Stimulated activated CD8-positive, alpha-beta memory T cell treated with anti-CD3 and anti-CD28 coated beads, Interleukin-7, amount 100 ng/mL, for 48 hours (primary cell): Measurements from ENCODE around the gene PPP1R9B.

ENCODE experiments used
- DNase-seq, 2 donors: peaks; one replicate each; pipeline ENCODE4 v3.0.0-alpha.2; 2020; ENCODE audit warnings: low read depth in 1 of 2; ENCODE audit errors: extremely low read depth in 1 of 2

The PPP1R9B gene

DNA sequence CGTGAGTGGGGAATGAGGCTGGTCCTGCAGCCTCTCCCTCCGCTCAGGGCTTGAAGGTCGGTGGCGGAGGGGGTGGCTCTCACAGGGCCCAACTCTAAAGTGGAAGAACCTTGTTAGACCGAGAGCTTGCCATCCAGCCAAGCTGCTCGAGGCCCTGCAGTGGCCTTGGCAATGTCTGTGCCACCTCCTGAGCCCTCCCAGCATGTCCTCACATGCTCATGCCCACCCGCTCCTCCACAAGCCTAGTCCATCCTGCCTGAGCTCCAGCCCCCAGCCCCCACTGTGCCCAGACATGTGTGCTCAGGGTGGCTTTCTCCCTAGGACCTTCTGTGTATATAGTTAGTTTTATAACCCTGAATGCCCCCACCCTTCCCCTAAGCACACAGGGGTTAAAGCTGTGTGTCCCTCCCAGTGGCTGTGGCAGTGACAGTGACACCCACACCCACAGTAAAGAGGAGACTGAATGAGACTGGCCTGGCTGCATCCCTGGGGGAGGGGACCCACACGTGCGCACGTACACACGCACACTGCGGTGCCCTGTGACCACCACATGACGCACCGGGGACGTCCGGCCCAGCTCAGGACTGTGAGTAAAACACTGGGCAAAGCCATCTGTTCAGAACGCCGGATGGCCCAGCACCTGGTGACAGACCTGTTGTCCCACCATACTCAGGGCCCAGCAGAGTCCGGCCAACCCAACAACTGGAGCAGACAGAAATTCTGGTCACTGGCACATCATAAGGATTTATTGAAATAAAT, 39.7 kb downstream of the PPP1R9B start:
- no peak for DNase-seq

DNA sequence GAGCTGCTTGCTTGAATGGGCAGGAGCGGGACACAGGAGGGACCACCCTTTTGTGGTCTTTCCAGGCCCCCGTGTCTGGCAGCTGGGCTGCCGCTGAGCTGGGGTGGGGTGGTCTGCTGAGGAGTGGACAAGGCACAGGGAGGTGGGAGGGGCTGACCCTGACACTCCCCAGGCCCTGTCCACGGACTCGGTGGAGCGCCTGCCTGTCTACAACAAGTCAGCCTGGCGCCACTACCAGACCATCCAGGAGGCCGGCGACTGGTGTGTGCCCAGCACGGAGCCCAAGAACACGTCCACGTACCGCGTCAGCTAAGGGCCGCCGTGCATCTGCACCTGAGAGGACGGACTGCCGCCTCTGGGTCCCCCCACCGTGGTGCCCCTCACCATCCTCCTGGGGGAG, 40.7 kb downstream of the PPP1R9B start:
- no peak for DNase-seq

DNA sequence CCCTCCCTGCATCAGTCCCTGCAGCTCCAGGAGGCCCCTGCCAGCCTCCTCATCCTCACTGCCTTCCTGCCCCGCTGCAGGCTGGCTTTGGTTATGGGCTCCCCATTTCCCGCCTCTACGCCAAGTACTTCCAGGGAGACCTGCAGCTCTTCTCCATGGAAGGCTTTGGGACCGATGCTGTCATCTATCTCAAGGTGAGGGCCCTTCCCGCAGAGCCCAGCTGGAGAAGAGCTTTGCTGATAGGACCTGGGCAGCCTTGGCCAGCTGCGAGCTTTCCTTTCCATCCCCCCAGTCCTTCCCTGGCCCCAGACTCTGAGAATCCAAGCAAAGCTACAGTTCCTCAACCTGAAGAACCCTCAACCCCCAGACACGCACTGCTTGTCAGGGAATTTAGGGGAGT, 41.3 kb downstream of the PPP1R9B start:
- no peak for DNase-seq

DNA sequence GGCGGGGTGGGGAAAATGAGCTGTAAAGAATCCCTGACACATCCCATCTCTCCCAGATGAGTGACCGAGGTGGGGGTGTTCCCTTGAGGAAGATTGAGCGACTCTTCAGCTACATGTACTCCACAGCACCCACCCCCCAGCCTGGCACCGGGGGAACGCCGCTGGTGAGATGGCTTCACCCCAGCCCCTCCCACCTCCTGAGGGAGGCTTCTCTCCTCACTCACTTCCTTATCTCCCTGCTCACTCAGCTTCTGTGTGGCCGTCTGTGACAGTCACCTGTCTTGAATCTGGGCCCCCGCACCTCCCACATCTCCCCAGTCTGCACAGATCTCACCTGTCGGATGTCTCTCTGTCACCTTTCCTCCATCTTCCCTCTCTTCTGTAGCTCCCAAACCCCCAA, 41.9 kb downstream of the PPP1R9B start:
- no peak for DNase-seq

DNA sequence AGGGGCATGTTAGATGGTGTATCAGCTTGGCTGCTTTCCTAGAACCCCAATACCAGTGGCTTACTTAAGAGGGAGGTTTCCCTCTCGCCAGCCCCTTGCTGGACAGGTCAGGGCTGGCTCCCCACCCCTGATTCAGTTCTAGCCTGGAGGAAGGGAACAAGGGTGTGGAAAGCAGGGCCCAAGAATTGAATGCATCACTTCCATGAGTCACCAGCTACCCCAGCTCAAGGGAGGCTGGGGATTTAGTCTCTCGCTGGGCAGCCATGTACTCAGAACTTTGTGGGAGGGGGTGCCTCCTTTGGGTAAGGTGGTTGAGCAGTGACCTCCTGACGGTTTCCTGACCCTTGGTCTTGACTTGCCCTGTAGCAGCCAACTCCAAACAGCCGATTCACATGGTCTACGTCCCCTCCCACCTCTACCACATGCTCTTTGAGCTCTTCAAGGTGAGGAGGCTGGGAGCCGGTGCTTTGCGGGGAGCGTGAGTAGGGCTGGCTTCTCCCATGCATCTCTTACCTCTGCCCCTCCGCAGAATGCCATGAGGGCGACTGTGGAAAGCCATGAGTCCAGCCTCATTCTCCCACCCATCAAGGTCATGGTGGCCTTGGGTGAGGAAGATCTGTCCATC, 42.6 kb downstream of the PPP1R9B start:
- no peak for DNase-seq

DNA sequence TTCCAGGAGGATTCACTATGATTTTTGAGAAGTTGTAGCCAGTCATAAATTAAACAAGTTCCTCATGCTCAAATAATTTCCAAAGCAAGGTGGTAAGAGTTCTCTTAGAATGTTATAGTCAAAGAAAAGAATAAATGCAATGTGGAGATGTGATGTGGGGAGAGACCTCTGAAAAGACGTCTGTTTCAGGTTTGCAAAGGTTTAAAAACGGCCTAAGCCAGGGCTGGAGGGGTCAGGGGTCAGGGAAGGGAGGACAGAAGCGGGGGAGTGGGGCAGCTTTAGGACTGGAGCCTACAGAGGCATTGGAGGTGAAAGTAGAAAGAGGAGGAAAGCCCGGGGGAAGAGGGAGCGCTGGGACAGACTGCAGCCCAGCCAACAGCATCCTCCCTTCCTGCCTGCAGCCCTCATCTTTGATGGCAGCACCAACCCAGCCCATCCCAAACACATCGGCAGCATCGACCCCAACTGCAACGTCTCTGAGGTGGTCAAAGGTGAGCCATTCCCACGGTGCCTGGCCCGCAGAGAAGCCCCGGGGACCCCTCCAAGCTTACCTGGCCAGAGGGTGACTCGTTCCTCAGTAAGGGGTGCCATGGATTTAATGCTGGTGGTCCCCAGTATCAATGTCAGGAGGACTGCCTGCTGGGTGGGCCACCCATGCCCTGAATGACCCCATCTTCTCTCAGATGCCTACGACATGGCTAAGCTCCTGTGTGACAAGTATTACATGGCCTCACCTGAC, 43.9 kb downstream of the PPP1R9B start:
- DNase-seq, result no peak

DNA sequence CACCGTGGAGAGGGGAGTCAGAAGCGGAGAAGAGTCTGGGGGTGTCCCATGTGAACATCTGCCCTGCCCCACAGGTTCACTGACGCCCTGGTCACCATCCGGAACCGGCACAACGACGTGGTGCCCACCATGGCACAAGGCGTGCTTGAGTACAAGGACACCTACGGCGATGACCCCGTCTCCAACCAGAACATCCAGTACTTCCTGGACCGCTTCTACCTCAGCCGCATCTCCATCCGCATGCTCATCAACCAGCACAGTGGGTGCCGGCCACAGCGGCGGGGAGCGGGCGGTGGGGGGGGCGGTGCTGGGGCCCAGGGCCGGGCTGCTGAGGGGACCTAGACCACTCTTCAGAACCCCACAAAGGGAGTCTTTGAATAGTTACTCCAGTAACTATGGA, 44.7 kb downstream of the PPP1R9B start:
- DNase-seq, result no peak

DNA sequence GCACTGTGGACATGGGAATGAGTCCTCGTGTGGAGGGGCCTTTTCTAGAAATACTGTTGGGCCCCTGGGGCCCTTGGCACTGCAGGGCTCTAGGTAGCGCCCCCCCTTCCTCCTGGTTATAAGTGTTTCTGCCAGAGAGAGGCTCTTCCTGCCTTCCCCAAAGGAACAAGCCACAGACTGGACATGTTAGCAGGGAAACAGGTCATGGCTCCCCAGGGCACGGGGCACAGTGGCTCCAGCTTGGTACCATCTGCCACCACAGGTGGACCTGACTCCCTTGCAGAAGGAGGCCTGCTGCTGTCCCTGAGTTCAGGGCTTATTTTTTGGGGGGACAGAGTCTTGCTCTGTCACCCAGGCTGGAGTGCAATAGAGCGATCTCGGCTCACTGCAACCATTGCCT, 46.5 kb downstream of the PPP1R9B start:
- DNase-seq, result no peak

DNA sequence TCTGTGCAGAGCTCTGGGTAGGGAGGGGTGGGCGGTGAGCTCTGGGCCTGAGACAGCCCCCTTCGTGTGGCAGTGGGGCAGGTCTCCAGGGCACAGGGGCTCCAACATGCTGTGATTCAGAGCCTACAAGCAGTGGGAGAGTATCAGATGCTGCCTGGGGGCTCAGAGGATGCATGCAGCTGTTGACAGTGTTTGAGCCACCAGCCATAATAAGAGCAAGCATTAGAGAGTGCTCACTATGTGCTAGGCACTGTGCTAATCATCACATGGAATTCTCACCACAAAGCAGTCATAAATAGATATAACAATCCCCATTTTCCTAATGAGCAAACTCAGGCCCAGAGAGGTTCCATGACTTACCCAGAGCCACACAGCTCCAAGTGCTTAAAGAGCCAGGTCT, 47.2 kb downstream of the PPP1R9B start:
- DNase-seq, result no peak

DNA sequence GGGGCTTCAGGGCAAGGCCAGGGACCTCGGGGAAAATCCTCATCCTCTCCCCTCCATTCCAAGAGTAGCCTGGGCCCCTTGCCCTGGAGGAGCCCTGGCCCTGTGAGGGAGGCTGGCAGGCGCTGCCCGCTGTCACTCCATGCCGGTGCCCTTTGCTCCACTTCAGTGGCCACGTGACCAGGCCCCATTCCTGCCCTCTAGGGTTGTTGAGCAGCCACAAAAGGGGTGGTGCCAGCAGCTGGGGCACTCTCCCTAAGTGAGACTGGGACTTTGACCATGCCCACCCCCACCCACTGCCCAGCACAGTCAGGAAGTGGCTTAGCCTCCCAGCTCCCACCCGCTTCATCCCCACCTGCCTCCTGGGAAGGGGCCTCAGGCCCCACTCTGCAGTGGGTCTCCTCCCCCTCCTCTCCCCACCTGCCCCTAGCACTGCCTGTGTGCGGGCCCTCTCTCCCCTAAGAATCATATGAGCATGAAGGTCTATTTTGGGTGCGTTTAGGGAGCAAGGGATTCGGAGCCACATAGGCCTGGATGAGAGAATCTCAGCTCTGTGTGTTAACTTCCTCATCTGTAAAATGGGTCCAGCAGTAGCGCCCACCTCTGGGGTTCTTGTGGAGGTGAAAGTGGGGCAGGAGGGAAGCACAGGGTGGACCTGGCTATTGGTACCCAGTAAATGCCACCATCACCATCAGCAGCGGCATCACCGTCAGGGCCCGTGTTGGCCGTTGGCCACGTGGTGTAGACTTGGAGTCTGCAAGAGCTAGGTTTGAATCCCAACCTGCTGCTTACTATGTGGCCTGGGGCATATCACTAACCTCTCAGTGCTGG, 48.1 kb downstream of the PPP1R9B start:
- DNase-seq, result no peak

DNA sequence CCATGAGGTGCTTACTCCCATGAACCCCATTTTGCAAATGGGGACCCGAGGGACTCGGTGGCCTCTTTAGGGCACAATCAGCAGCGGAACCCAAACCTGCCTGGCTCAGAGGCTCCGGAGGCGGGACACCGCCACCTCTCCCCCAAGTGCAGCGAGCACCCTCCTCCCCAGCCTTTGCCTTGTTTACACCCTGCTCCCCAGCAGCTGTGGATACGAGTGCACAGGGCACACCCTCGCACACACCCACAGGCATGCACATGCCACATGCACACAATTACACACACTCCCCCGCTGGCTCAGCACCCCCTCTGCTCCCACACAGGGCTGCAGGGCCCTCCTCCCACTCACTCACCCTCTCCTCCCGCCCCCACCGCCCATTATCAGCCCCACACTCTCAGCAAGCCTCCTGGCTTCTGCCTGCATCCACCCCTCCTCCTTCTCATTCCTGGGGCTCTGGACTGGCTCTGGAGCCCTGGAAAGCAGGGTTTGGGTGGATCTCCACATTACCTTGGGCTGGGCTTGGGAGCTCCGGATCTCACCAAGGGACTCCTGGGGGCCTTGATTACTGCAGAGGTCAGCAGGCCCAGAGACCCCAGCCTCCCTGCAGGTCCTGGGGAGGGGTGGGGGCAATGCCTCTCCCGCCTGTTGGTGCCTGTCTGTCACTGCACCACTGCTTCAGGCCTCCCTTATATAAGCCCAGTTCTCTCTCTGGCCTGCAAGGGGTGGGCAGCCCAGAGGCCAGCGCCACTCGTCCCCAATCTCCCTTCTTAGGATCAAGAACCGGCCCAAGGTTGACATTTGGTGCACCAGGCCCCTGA, 48.9 kb downstream of the PPP1R9B start:
- no peak for DNase-seq

DNA sequence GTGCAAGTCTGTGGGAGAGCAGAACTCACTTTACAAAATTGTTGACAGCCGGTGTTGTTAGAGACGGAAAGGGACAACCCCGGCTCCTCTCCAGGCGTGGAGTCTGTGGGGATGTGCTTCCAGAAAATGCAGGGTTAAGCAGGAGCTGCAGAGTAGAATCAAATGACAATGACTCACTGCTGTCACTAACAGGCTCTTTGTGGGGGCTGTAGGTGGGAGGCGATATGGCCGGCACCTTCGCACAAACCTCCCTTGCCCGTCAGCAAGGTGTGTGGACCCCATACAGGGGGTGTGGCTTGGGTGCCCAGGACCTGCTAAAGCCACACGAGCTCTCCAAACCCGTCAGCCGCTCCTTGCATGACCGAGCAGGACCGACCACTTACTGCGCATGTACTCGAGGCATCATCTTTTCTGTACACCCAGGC, 49.5 kb downstream of the PPP1R9B start:
- no peak for DNase-seq

DNA sequence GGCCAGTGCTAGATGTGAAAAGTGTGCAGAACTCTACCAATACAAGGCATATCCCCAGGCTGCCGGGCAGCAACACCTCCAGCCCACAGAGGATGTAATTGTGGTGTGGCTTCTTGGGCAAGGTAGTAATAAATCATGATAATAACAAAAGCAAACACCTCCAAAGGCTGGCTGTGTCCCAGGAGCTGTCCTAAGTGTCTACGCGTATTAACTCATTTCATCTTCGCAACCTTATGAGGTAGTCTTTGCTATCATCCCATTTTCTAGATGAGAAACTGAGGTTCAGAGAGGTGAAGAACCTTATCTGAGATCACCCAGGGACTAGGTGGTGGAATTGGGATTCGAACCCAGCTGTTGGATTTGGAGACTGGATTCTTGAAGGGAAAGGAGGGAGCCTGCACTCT, 50.0 kb downstream of the PPP1R9B start:
- no peak for DNase-seq

DNA sequence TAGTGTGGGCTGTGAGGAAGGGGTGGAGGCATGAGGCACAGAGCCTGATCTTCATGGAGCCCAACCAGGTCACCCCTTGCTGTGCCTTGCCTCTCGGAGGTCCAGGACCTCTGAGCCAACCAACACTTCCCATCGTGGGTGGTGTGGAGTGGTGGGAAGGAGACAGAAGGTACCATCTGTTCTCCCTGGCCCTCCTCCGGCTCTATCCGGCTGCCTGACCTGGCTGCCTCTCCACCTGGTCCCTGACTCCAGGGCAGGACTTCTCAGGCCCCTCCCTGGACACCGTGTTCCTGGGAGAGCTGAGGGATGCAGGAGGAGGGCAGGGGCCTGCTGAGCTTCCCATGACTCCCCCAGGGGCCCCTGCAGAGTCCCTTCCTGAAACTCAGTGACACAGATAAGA, 51.5 kb downstream of the PPP1R9B start:
- no peak for DNase-seq

DNA sequence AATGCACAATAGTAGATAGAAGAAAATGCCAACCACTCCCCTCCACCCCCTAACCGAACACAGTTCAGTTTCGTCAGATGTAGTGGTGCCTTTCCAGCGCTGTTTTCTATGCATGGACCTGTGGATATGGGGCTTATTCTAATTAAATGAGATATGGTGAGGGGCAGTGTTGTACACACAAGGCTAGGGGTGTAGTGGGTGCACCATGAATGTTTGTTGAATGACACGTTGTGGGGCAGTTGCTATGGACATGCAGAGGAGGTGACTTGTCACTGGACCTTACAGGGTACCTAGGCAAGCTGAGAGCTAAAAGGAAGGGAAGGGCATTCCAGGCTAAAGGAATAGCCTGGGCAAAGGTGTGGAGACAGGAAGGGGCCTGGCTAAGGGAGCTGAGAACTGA, 51.9 kb downstream of the PPP1R9B start:
- no peak for DNase-seq

DNA sequence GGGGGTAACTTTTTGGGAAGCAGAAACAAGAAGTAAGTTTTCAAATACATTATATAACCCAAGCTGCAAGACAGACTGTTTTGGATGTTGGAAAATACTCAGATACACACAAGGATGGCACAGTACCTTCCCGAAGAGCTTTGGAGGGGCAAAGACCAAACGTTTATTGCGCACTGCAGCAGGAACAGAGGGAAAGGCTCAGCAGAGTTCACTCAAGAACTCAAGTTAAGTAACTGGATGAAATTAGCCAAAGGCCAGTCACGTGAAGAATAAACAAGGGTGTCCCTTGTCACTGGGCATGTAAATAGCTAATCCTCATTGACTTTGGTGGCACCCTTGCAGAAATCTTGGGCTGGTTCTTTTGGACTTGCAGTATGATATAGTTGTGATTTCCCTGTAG, 52.6 kb downstream of the PPP1R9B start:
- DNase-seq, result no peak

DNA sequence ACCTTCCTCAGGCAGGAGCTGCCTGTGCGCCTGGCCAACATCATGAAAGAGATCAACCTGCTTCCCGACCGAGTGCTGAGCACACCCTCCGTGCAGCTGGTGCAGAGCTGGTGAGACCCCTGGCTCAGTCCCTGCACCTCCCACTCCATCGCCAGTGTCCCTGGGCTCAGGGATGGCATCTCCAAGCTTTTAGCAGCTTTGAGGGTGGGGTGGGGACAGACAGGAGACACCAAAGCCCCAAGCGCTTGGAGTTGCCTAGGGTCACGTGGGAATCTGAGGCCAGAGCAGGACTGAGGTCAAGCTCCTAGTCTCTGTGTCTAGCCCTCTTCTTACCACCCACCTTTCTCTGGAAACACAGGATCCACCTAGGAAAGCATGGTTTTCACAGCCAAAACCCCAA, 53.0 kb downstream of the PPP1R9B start:
- no peak for DNase-seq

DNA sequence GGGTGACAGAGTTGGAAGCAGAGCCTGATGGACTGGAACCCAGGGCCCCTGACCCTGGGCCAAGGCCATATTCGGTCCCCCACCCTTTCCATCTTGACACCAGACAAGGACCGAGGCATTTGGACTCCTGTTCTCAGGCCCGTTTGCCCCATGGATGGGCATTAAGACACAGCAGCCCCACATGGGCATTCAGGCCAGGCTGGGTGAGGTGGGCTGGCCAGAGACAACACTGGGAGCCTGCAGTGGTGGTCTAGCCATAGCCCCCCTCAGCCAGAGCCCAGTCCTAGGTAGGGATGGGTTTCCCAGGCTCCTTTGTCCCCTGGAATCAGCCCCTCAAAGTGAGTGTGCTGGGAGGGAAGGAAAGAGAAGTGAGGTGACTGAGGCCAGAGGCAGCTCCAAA, 53.7 kb downstream of the PPP1R9B start:
- DNase-seq, result no peak

DNA sequence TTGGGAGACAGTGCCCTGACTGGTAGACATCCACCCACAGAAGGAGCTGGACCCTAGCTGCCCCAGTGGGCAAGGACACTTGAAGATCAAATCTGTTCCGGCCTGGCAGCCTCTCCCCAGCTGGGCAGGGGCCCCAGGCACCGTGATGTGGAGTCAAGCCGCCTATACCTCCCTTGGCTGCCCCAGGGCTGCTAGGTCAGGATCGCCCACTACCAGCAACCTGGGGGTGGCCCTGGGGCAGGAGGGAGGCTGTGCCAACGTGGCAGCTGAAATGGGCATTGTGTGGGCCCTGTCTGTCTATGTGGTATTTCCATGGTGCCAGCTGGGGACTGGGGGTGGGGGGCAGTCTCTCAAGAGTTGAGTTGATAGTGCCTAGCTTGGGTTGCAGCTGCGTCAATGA, 54.4 kb downstream of the PPP1R9B start:
- DNase-seq, result no peak

DNA sequence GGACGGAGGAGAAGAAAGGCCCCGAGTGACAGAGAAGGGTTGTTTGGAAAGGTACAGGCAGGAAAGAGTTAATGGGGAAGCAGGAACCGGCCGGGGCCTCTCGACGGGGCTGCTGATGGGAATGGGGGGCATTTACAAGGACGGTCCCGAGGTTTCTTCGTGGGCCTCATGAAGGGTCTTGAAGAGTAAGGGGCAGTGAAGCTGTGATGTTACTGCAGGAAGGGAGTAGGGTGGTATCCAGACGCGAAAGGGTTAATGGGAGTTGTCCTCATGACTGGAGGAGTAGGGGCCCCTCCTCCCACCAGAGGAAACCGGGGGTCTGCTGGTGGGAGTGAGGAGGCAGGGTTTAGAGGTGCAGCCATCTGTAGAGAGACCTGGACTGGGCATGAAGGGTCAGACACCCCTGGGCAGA, 54.8 kb downstream of the PPP1R9B start:
- no peak for DNase-seq
